Astrocyte of the cerebellum (primary cell): Measurements from ENCODE around the gene DOHH.

Experiments used
- DNase-seq: peaks from one replicate; pipeline ENCODE4 v3.0.0-alpha.2; 2011; ENCODE audit warnings: low read depth
- H3K4me3 ChIP-seq: 2 replicates; pipeline ENCODE4 v1.5.1; 2011; ENCODE audit warnings: mild to moderate bottlenecking, low read depth, low read length, moderate library complexity
- in situ Hi-C: cut with HindIII; loops from 2 replicates; pipeline ENCODE4 v1.10.0; 2017; ENCODE audit warnings: low sequenced_read_pairs
- TF ChIP-seq, protein P1 (sequence below): IDR thresholded peaks from 2 replicates; pipeline ENCODE4 v1.5.1; 2012; ENCODE audit warnings: low read length, low read depth, moderate library complexity, mild to moderate bottlenecking; ENCODE audit errors: missing control alignments

DOHH gene

DNA sequence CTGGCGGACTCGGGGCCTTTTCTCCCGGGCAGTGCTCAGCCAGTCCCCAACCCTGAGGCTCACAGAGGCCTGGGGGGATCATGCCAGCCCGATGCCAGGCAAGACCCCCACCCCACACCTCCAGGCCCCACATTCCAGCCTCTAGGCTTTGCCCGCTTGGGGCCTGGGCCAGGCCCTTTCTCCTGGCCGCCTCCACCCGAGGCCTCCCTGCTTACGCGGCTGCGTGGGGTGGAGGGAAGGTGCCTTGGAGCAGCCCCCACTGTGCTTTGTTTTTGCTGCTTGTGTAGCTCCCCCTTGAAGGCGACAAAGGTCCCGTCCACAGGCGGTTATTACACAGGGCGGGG is 58.5 kb downstream of the DOHH start:
- TF ChIP-seq, protein P1, sequence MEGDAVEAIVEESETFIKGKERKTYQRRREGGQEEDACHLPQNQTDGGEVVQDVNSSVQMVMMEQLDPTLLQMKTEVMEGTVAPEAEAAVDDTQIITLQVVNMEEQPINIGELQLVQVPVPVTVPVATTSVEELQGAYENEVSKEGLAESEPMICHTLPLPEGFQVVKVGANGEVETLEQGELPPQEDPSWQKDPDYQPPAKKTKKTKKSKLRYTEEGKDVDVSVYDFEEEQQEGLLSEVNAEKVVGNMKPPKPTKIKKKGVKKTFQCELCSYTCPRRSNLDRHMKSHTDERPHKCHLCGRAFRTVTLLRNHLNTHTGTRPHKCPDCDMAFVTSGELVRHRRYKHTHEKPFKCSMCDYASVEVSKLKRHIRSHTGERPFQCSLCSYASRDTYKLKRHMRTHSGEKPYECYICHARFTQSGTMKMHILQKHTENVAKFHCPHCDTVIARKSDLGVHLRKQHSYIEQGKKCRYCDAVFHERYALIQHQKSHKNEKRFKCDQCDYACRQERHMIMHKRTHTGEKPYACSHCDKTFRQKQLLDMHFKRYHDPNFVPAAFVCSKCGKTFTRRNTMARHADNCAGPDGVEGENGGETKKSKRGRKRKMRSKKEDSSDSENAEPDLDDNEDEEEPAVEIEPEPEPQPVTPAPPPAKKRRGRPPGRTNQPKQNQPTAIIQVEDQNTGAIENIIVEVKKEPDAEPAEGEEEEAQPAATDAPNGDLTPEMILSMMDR = no peak
- no peak for DNase-seq
- in situ Hi-C loops = no loop called here

GRCh38 chr19:3441089-3441985 is 59.1 kb downstream of the DOHH start:
- in situ Hi-C loops = no loop called here
- DNase-seq = no peak
- TF ChIP-seq, protein P1 = no peak
- H3K4me3 ChIP-seq = no peak overlapping the region

More for the DNA sequence above, 58.5 kb downstream of the DOHH start:
- H3K4me3 ChIP-seq = no peak overlapping the region
